KMS-11 (cell line): ENCODE data around the gene KDELR3.
"Not testable (repeated sequence)": the region's sequence is repeated elsewhere in the genome, so short reads cannot be mapped to it uniquely, and the experiment has no call there.

Experiments used
- H2AFZ ChIP-seq: fragments of 200-600 bp; sonication (generic); 2 replicates; pipeline ENCODE4 v1.6.1; 2016; ENCODE audit warnings: antibody characterized with exemption, mixed run types, low read depth
- H3K27ac ChIP-seq: fragments of 200-600 bp; sonication (generic); 2 replicates; pipeline ENCODE4 v1.6.1; 2016; ENCODE audit warnings: mild to moderate bottlenecking, mixed run types
- H3K27me3 ChIP-seq: fragments of 200-600 bp; sonication (generic); 2 replicates; pipeline ENCODE4 v1.6.1; 2017; ENCODE audit warnings: mild to moderate bottlenecking, low read depth, mixed run types, moderate library complexity; ENCODE audit not compliant: insufficient read depth
- H3K36me3 ChIP-seq: fragments of 200-600 bp; sonication (generic); 2 replicates; pipeline ENCODE4 v1.6.1; 2017; ENCODE audit warnings: mild to moderate bottlenecking, mixed run types; ENCODE audit not compliant: insufficient read depth
- H3K4me1 ChIP-seq: fragments of 200-600 bp; sonication (generic); 2 replicates; pipeline ENCODE4 v1.6.1; 2016; ENCODE audit warnings: mild to moderate bottlenecking, low read depth, mixed run types; ENCODE audit not compliant: poor library complexity, severe bottlenecking
- H3K4me2 ChIP-seq: fragments of 200-600 bp; sonication (generic); 2 replicates; pipeline ENCODE4 v1.7.0; 2016; ENCODE audit warnings: mild to moderate bottlenecking, mixed run types
- H3K4me3 ChIP-seq: fragments of 200-600 bp; sonication (generic); IDR thresholded peaks from 2 replicates; pipeline ENCODE4 v1.6.1; 2017; ENCODE audit warnings: low read depth, low read length, mixed read lengths; ENCODE audit not compliant: insufficient read depth
- H3K79me2 ChIP-seq: fragments of 200-600 bp; sonication (generic); 2 replicates; pipeline ENCODE4 v1.6.1; 2016; ENCODE audit warnings: low read depth, mixed run types; ENCODE audit not compliant: insufficient read depth
- H3K9ac ChIP-seq: fragments of 200-600 bp; sonication (generic); 2 replicates; pipeline ENCODE4 v1.6.1; 2016; ENCODE audit warnings: mild to moderate bottlenecking, mixed run types
- H4K20me1 ChIP-seq: fragments of 200-600 bp; sonication (generic); 2 replicates; pipeline ENCODE4 v1.6.1; 2016; ENCODE audit warnings: mild to moderate bottlenecking, mixed run types; ENCODE audit not compliant: insufficient read depth
- CTCF ChIP-seq: fragments of 200-600 bp; sonication (generic); conservative IDR thresholded peaks from 2 replicates; pipeline ENCODE4 v1.6.1; 2017; ENCODE audit warnings: low read depth, mild to moderate bottlenecking, antibody characterized with exemption, low read length, moderate library complexity, mixed read lengths

Gene KDELR3

GRCh38 chr22:38465673-38466490, 2.0 kb upstream of the KDELR3 start:
- H2AFZ ChIP-seq: no peak overlapping the region
- H3K4me2 ChIP-seq: no peak overlapping the region
- no peak overlapping the region for H3K9ac ChIP-seq
- peaks cover 4% of the 10 kb centered on the region; the same call in 1 of the 2 replicates for H3K27me3 ChIP-seq
- peaks cover 16% of the 10 kb centered on the region for H3K4me1 ChIP-seq
- H3K79me2 ChIP-seq: no peaks in the 10 kb centered on the region
- H3K4me3 ChIP-seq: no peak overlapping the region
- TF ChIP-seq CTCF: no peak
- no peak overlapping the region for H3K27ac ChIP-seq
- H4K20me1 ChIP-seq: no peaks in the 10 kb centered on the region
- H3K36me3 ChIP-seq: no peaks in the 10 kb centered on the region

DNA sequence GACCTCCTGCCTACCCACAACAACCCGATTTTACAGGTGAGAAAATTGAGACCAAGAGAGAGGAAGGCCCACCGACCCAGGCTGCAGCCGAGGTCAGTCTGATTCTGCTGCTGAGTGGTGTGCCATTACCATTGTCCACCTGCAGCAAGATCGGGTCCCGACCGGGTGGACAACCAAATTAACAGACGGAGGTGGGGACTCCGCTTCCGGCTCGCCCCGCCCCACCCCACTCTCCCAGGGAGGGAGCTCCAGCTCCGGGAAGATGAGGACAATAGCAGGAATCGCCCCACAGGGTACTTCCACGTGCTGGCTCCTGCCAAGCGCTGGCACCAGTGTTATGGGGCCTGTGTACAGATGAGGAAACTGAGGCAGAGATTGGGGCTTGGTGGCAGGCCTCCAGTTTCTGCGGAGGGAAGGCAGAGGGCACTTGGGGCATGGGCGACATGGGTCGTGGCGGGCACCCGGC, 425 bp upstream of the KDELR3 start:
- Histone ChIP-seq H3K4me3 (no peak overlapping the region), H2AFZ (no peak overlapping the region), H3K27me3 (0 out of 2 replicates have a peak, but pooled peaks cover 4% of the 10 kb centered on the region), H3K4me2 (no peak overlapping the region), H4K20me1 (no peaks in the 10 kb centered on the region), H3K4me1 (peaks cover under 1% of the 10 kb centered on the region), H3K27ac (no peak overlapping the region), H3K36me3 (no peaks in the 10 kb centered on the region), H3K9ac (no peak overlapping the region), H3K79me2 (no peaks in the 10 kb centered on the region)
- TF ChIP-seq CTCF: no peak

DNA sequence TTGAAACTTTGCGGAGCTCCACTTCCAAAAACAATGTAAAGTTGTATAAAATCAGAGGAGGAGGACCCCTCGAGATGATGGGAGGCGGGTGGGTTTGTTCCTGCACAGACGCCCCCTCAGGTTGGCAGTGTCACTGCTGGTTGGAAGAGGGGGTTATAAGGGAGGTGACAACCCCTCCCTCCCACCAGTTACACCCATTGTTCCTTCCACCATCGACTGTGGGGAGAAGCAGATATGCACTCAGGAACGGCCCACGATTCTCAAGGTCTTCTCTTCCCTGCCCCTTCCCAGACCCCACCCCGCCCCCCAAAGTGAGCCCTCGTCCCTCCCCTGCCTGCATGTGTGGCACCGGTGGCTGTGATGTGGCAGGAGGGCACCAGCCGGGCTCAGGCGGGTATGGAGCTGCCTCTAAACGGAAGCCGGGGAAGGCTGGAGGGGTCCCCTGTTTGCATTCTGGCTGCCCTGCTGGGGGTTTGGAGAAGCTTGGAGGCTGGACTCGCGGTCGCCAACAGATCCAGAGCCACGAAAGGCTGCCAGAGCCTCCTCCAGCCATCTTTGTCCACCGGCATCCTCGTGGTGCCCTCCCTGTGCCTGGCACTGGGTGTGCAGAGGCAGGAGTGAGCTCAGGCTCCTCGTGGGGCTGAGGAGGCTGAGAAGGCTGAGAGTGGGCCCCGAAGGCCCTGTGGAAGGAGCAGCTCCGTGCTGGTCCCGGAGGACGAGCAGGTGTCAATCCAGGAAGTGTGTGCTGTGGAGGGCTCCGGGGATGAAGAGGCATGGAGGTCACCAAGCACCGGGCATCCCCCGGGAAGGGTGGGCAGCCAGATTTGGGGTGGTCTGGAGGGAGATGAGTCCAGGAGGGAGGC, 778 bp downstream of the KDELR3 start:
- no peaks in the 10 kb centered on the region for H4K20me1 ChIP-seq
- no peaks in the 10 kb centered on the region for H3K36me3 ChIP-seq
- H3K27me3 ChIP-seq: 0 out of 2 replicates have a peak, but pooled peaks cover 4% of the 10 kb centered on the region
- H3K4me2 ChIP-seq: no peak overlapping the region
- TF ChIP-seq CTCF: no peak
- no peaks in the 10 kb centered on the region for H3K4me1 ChIP-seq
- no peak overlapping the region for H3K27ac ChIP-seq
- H3K9ac ChIP-seq: no peak overlapping the region
- no peak overlapping the region for H3K4me3 ChIP-seq
- no peaks in the 10 kb centered on the region for H3K79me2 ChIP-seq
- H2AFZ ChIP-seq: no peak overlapping the region

GRCh38 chr22:38469306-38469781, 1.4 kb downstream of the KDELR3 start:
- Histone ChIP-seq H3K4me2 (no peak overlapping the region), H3K9ac (no peak overlapping the region), H4K20me1 (no peaks in the 10 kb centered on the region), H3K27ac (no peak overlapping the region), H3K4me1 (no peaks in the 10 kb centered on the region), H3K36me3 (no peaks in the 10 kb centered on the region), H3K79me2 (no peaks in the 10 kb centered on the region), H3K27me3 (0 out of 2 replicates have a peak, but pooled peaks cover 4% of the 10 kb centered on the region), H2AFZ (no peak overlapping the region), H3K4me3 (no peak overlapping the region)
- TF ChIP-seq CTCF: no peak

DNA sequence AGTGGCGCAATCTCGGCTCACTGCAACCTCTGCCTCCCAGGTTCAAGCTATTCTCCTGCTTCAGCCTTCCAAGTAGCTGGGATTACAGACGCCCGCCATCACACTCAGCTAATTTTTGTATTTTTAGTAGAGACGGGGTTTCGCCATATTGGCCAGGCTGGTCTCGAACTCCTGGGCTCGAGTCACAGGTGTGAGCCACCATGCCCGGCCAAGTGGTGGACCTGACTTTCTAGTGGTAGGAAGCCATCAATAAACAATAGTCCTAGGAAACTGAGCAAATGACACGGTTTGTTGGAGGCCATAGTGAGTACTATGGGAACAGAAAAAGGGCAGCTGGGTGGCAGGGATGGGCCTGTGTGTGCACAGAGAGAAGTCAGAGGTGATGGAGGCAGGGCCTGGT, 2.3 kb downstream of the KDELR3 start:
- not testable (repeated sequence) for H3K27ac ChIP-seq, H3K79me2 ChIP-seq, H3K27me3 ChIP-seq, H3K36me3 ChIP-seq, H3K9ac ChIP-seq, H2AFZ ChIP-seq, H4K20me1 ChIP-seq, H3K4me1 ChIP-seq, H3K4me2 ChIP-seq, H3K4me3 ChIP-seq
